HepG2 (cell line): ENCODE data around the gene TMOD2. TPM values are rescaled to one million over a fixed set of nuclear protein-coding genes. Genes with fewer than 3 reads are reported as not detected.

Experiments used
- ATAC-seq: fragments of 200-7000 bp; cut with Tn5 transposase; 3 replicates; pipeline ENCODE4 v1.9.1; 2020; ENCODE audit warnings: mild to moderate bottlenecking, moderate library complexity
- BruUV-seq: library from RNA; stranded (reverse); fragments of 400-500 nt; replicated peaks from 2 replicates; lab custom pipeline; 2021; lab: Mats Ljungman, UMichigan
- CTCF ChIA-PET: fragments of 300-600 bp; formaldehyde crosslinking; extraction: SDS; loops from one replicate; lab custom pipeline; 2021; ENCODE audit warnings: low total read pairs, inconsistent platforms, low intra/inter-chr PET ratio; lab: Yijun Ruan, JAX
- POLR2A ChIA-PET: fragments of 350-600 bp; sonication (Branson Sonifier 250); formaldehyde crosslinking; loops from one replicate; lab custom pipeline; 2020; ENCODE audit warnings: antibody characterized with exemption, inconsistent platforms; lab: Yijun Ruan, JAX
- DNase-seq: peaks from one replicate; pipeline ENCODE4 v3.0.0-alpha.2; 2015; ENCODE audit warnings: low spot score
- FAIRE-seq: peaks from 3 replicates; lab custom pipeline; 2011; peaks lifted over from hg19 to GRCh38; lab: Jason Lieb, UNC
- H2AFZ ChIP-seq: one replicate; pipeline ENCODE4 v1.6.1; 2011; ENCODE audit warnings: low read length, inconsistent platforms
- H3K27ac ChIP-seq: fragments of 300-600 bp; 3 replicates; pipeline ENCODE4 v1.8.0; 2011; ENCODE audit warnings: mixed run types, mild to moderate bottlenecking, mixed read lengths, low read length, inconsistent platforms; ENCODE audit not compliant: insufficient read depth; ENCODE audit errors: extremely low read length
- H3K27me3 ChIP-seq, 2 experiments: fragments of 200-600 bp in 1 of 2; 2 replicates in 1 of 2; 3 replicates in 1 of 2; pipeline versions ENCODE4 v1.6.0 to v1.8.0; 2011; ENCODE audit warnings: low read length in 2 of 2, mild to moderate bottlenecking in 2 of 2, moderate library complexity in 2 of 2, inconsistent platforms in 1 of 2; ENCODE audit not compliant: insufficient read depth in 2 of 2, control insufficient read depth in 1 of 2
- H3K36me3 ChIP-seq, 2 experiments: fragments of 200-600 bp in 1 of 2; replicated peaks in 1 of 2; 2 replicates in 1 of 2; 3 replicates in 1 of 2; pipeline versions ENCODE4 v1.5.1 to v1.8.0; 2011; ENCODE audit warnings: low read length in 2 of 2, inconsistent platforms in 1 of 2; ENCODE audit not compliant: insufficient read depth in 2 of 2, control insufficient read depth in 1 of 2
- H3K4me1 ChIP-seq: 2 replicates; pipeline ENCODE4 v1.5.1; 2012; ENCODE audit warnings: low read length, inconsistent platforms; ENCODE audit not compliant: insufficient read depth
- H3K4me2 ChIP-seq: 2 replicates; pipeline ENCODE4 v1.6.0; 2011; ENCODE audit warnings: low read depth, low read length, inconsistent platforms
- H3K4me3 ChIP-seq, 3 experiments: fragments of 200-600 bp in 1 of 3; sonication (generic), shearing (Covaris generic) in 1 of 3; replicated peaks in 1 of 3; 2 replicates each; pipeline ENCODE4 v1.5.1; 2011 to 2016; ENCODE audit warnings: low read length in 3 of 3, inconsistent platforms in 2 of 3, low read depth in 2 of 3, mild to moderate bottlenecking in 2 of 3, control low read depth in 1 of 3, mixed read lengths in 1 of 3; ENCODE audit not compliant: insufficient read depth in 1 of 3
- H3K79me2 ChIP-seq: one replicate; pipeline ENCODE4 v1.6.1; 2011; ENCODE audit warnings: low read length, inconsistent platforms; ENCODE audit not compliant: insufficient read depth
- H3K9ac ChIP-seq: 2 replicates; pipeline ENCODE4 v1.6.0; 2011; ENCODE audit warnings: mild to moderate bottlenecking, low read depth, low read length, inconsistent platforms; ENCODE audit not compliant: insufficient read depth
- H3K9me3 ChIP-seq: 2 replicates; pipeline ENCODE4 v1.5.1; 2012; ENCODE audit warnings: mild to moderate bottlenecking, low read length
- H4K20me1 ChIP-seq: 2 replicates; pipeline ENCODE4 v1.6.0; 2011; ENCODE audit warnings: inconsistent platforms, mild to moderate bottlenecking, low read length, moderate library complexity; ENCODE audit not compliant: insufficient read depth
- ARNT ChIP-seq: fragments of 450-650 bp; IDR thresholded peaks from 2 replicates; pipeline ENCODE4 v1.6.1; 2017
- ASH2L ChIP-seq: fragments of 300-600, 200-600 bp; sonication (generic); IDR thresholded peaks from 2 replicates; pipeline ENCODE4 v1.7.0; 2017; ENCODE audit warnings: low read depth, mild to moderate bottlenecking, moderate library complexity, mixed read lengths, low read length; ENCODE audit not compliant: insufficient read length
- BRF2 ChIP-seq: sonication (generic); formaldehyde crosslinking; IDR thresholded peaks from 2 replicates; pipeline ENCODE4 v1.8.1; 2022; ENCODE audit warnings: mild to moderate bottlenecking, missing genetic modification reagents
- CC2D1A ChIP-seq: sonication (generic); formaldehyde crosslinking; IDR thresholded peaks from 2 replicates; pipeline ENCODE4 v1.8.1; 2023; ENCODE audit warnings: mild to moderate bottlenecking, missing genetic modification reagents
- HMGXB4 ChIP-seq, 2 experiments: sonication (generic) in 1 of 2; formaldehyde crosslinking in 1 of 2; IDR thresholded peaks; 2 replicates each; pipeline versions ENCODE4 v1.4.0 to v1.6.1; 2018 to 2020; ENCODE audit warnings: missing genetic modification reagents in 2 of 2, borderline replicate concordance in 1 of 2, low read depth in 1 of 2, mild to moderate bottlenecking in 1 of 2, missing biosample characterization in 1 of 2
- NR2F6 ChIP-seq, 2 experiments: IDR thresholded peaks; 2 replicates each; pipeline ENCODE4 v1.6.1; 2016; ENCODE audit warnings: antibody characterized with exemption in 1 of 2, mild to moderate bottlenecking in 1 of 2
- SNAPC5 ChIP-seq: sonication (generic); formaldehyde crosslinking; IDR thresholded peaks from 2 replicates; pipeline ENCODE4 v1.8.1; 2023; ENCODE audit warnings: mild to moderate bottlenecking, missing genetic modification reagents, borderline replicate concordance
- THAP11 ChIP-seq: IDR thresholded peaks from 2 replicates; pipeline ENCODE4 v1.6.1; 2016; ENCODE audit warnings: missing biosample characterization, missing genetic modification reagents
- ZBTB25 ChIP-seq: IDR thresholded peaks from 2 replicates; pipeline ENCODE4 v1.6.1; 2018; ENCODE audit warnings: missing genetic modification reagents
- ZNF513 ChIP-seq: sonication (generic); formaldehyde crosslinking; conservative IDR thresholded peaks from 2 replicates; pipeline ENCODE4 v1.5.0; 2020; ENCODE audit warnings: missing genetic modification reagents
- ZNF576 ChIP-seq: sonication (generic); formaldehyde crosslinking; IDR thresholded peaks from 2 replicates; pipeline ENCODE4 v1.4.0; 2020; ENCODE audit warnings: mild to moderate bottlenecking, missing genetic modification reagents
- ZNF780A ChIP-seq: sonication (generic); formaldehyde crosslinking; IDR thresholded peaks from 2 replicates; pipeline ENCODE4 v1.8.0; 2022; ENCODE audit warnings: mild to moderate bottlenecking, missing genetic modification reagents, moderate library complexity
- WGBS: methylation state at CpG from one replicate; pipeline ENCODE4 v1.1.6; 2017; ENCODE audit warnings: low lambda C conversion rate; 5-methylcytosine and 5-hydroxymethylcytosine counted together
- in situ Hi-C: cut with HindIII; loops from 2 replicates; pipeline ENCODE4 v1.10.0; 2017; ENCODE audit warnings: low pct_unique_long_range_greater_than_20kb; ENCODE audit not compliant: extremely low pct_ligation_motif_present
- intact Hi-C: fragments of 100-400 bp; cut with micrococcal nuclease; formaldehyde crosslinking; loops from one replicate; pipeline ENCODE4 v1.10.0; 2022; ENCODE audit not compliant: unreplicated experiment
- polyA plus RNA-seq, 8 experiments: library from polyadenylated mRNA; depleted of rRNA in 3 of 8; stranded (reverse) in 7 of 8; unstranded in 1 of 8; fragments of >200 nt; fragmentation: Illumina TruSeq in 4 of 8; extraction: Trizol in 4 of 8; gene quantifications; 2 replicates each; pipeline versions ENCODE4 v1.2.1 to v1.2.3, GENCODE V29; 2011 to 2016; ENCODE audit warnings: low read depth in 4 of 8, missing spikeins in 1 of 8, mixed read lengths in 1 of 8; ENCODE audit not compliant: insufficient read depth in 1 of 8
- total RNA-seq, 5 experiments: library from RNA; depleted of rRNA; stranded (reverse); fragments of >200 nt; fragmentation: Illumina TruSeq; extraction: Trizol; gene quantifications; 2 replicates each; pipeline ENCODE4 v1.2.3, GENCODE V29; 2016; ENCODE audit warnings: low read depth in 1 of 5

Gene TMOD2
- total and polyA plus RNA-seq, 2 of the 13 experiments (the other 11 are each of a cell fraction or from before 2014, with no cell fraction given), result 0.01 to 0.02 TPM

GRCh38 chr15:51766341-51766740 lies 14.9 kb downstream of the TMOD2 start (continued):
- no peak for TF ChIP-seq HMGXB4 (CRISPR knock-in tag; IDR thresholded peaks at IDR 0.05; ENCODE audit: borderline replicate concordance in 1 of 2, low read depth in 1 of 2)
- TF ChIP-seq SNAPC5, result no peak

- ChIA-PET CTCF (no interaction called here), POLR2A (no interaction called here)
- intact Hi-C loops, result no loop called here
- H3K4me3 ChIP-seq, result no peak overlapping the region
- peaks cover 0 to 16% of the 10 kb centered on the region in 2 experiments; a peak in 3 of 5 replicates for H3K27me3 ChIP-seq
- no peak overlapping the region for H2AFZ ChIP-seq
- DNase-seq, result no peak
- no peak overlapping the region for H3K9ac ChIP-seq
- H3K9me3 ChIP-seq, result no peaks in the 10 kb centered on the region
- no peaks in the 10 kb centered on the region for H3K4me1 ChIP-seq
- BruUV-seq, result no TSS peak
- FAIRE-seq, result no peak
- in situ Hi-C loops, result no loop called here
- H3K36me3 ChIP-seq, result no peaks in the 10 kb centered on the region
- no peak for ATAC-seq
- H3K27ac ChIP-seq, result no peak overlapping the region
- 20% methylated on average over 9 of the region's 9 CpGs for WGBS
- no peak overlapping the region for H3K4me2 ChIP-seq
- no peaks in the 10 kb centered on the region for H3K79me2 ChIP-seq
- H4K20me1 ChIP-seq, result no peaks in the 10 kb centered on the region
- TF ChIP-seq ASH2L, result no peak
- TF ChIP-seq CC2D1A (CRISPR knock-in tag), result no peak
- no peak for TF ChIP-seq ZNF576 (CRISPR knock-in tag)
- no peak for TF ChIP-seq ARNT
- no peak for TF ChIP-seq ZNF780A (CRISPR knock-in tag)
- no peak for TF ChIP-seq THAP11 (CRISPR knock-in tag)
- TF ChIP-seq BRF2 (CRISPR knock-in tag), result no peak
- TF ChIP-seq ZNF513 (CRISPR knock-in tag), result no peak
- no peak for TF ChIP-seq ZBTB25
- no peak for TF ChIP-seq NR2F6 (IDR thresholded peaks at IDR 0.05)
- TF ChIP-seq NR2F6 (CRISPR knock-in tag; IDR thresholded peaks at IDR 0.05), result no peak
Observed at GRCh38 chr15:51768018-51768417, 16.6 kb downstream of the TMOD2 start.
